ENCODE measurements around the gene ZRANB1. TPM values are rescaled to one million over a fixed set of nuclear protein-coding genes. Genes with fewer than 3 reads are reported as not detected.

The ZRANB1 gene
- total RNA-seq, 2 donors from 2014 or later, result 17.9 to 28.7 TPM

DNA sequence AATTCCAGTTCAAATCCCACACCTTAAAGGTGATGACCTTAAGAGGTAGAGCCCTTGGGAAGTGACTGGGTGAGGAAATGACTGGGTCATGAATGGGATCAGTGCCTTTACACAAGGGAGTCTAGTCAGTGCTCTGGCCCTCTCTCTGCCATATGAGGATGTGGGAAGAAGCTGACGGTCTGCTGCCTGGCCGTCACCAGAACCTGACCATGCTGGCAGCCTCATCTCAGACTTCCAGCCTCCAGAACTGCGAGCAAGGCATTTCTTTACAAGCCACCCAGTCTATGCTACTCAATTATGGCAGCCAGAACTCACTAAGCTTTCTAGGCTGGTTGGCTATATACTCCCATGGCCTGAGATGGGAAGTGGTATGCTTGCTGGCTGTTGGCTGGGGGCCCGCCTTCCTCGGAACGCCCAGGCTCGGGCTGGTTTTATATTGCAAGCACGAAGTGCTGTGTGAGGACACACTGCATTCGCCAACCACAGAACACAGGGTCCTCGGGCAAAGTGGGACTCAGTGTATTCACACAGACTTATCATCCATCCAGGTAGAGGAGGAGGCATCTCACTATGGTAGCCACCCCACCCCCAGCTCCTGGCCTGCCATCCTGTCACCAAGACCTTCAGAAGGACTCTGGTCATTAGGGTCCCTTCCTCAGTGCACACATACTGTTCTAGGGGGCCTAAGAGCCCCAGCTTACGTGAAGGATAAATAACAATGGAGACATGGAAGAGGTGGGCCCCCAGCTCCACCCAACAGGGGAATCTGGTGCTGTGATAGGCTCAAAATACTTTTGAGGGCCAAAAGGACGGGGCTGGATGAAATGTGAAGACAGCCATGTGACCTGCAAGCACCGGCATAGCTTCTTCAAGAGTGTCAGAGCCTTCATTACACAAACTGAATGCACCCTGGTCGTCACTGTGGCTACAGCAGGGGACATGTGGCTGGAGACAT, 49.0 kb downstream of the ZRANB1 start:
- Histone ChIP-seq H3K4me3 (no peak overlapping the region), H3K27ac (peak overlapping the region in 1 of 2 donors; percentile 43), H3K36me3 (peaks cover 0 to 6% of the 10 kb centered on the region in 2 donors), H3K27me3 (replicated peaks; ENCODE audit: insufficient read depth) (no peaks in the 10 kb centered on the region), H3K9me3 (no peaks in the 10 kb centered on the region), H3K4me1 (replicated peaks) (peaks cover 12% of the 10 kb centered on the region)
- TF ChIP-seq, protein P1, sequence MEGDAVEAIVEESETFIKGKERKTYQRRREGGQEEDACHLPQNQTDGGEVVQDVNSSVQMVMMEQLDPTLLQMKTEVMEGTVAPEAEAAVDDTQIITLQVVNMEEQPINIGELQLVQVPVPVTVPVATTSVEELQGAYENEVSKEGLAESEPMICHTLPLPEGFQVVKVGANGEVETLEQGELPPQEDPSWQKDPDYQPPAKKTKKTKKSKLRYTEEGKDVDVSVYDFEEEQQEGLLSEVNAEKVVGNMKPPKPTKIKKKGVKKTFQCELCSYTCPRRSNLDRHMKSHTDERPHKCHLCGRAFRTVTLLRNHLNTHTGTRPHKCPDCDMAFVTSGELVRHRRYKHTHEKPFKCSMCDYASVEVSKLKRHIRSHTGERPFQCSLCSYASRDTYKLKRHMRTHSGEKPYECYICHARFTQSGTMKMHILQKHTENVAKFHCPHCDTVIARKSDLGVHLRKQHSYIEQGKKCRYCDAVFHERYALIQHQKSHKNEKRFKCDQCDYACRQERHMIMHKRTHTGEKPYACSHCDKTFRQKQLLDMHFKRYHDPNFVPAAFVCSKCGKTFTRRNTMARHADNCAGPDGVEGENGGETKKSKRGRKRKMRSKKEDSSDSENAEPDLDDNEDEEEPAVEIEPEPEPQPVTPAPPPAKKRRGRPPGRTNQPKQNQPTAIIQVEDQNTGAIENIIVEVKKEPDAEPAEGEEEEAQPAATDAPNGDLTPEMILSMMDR (IDR thresholded peaks at IDR 0.05), result no peak
- TF ChIP-seq POLR2A (IDR thresholded peaks at IDR 0.05) (no peak), POLR2AphosphoS5 (IDR thresholded peaks at IDR 0.05) (no peak)
- intact Hi-C loops (cut with DNase I), result no loop called here
- DNase-seq (ENCODE audit: low spot score), result no peak
- 79% methylated on average over 13 of the region's 14 CpGs for WGBS

DNA sequence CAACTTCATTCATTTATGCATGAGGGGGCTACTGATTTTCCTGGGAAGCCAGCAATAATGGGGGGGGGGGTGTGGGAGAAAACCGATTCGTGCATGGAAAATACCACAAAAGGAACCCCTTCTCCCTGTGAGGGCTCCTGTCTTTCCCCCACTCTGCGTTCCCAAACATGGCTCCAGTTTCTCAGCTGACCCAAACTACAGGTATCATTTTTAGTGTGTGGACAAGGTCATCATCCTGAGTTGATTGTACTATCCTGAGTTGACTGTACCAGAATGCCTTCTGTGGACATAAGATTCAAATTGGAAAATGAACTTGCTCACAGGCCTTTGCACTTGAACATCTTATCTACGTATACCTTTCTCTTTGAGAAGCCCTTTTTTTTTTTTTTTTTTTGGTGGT, 49.9 kb downstream of the ZRANB1 start:
- no peaks in the 10 kb centered on the region for H3K27me3 ChIP-seq (replicated peaks; ENCODE audit: insufficient read depth)
- H3K36me3 ChIP-seq, result peaks cover 7 to 12% of the 10 kb centered on the region in 2 donors
- intact Hi-C loops (cut with DNase I), result loop anchor here (2.0 kb wide), 1 partner anchor 69 kb away; no protein-coding TSS in a partner anchor
- peaks cover 12% of the 10 kb centered on the region for H3K4me1 ChIP-seq (replicated peaks)
- TF ChIP-seq POLR2A (IDR thresholded peaks at IDR 0.05) (no peak), POLR2AphosphoS5 (IDR thresholded peaks at IDR 0.05) (no peak)
- TF ChIP-seq, protein P1 (IDR thresholded peaks at IDR 0.05), result no peak
- H3K9me3 ChIP-seq, result no peaks in the 10 kb centered on the region
- 91% methylated on average over 4 of the region's 4 CpGs for WGBS
- H3K27ac ChIP-seq, result peak overlapping the region in 1 of 2 donors; percentile 51
- no peak overlapping the region for H3K4me3 ChIP-seq
- DNase-seq (ENCODE audit: low spot score), result no peak

DNA sequence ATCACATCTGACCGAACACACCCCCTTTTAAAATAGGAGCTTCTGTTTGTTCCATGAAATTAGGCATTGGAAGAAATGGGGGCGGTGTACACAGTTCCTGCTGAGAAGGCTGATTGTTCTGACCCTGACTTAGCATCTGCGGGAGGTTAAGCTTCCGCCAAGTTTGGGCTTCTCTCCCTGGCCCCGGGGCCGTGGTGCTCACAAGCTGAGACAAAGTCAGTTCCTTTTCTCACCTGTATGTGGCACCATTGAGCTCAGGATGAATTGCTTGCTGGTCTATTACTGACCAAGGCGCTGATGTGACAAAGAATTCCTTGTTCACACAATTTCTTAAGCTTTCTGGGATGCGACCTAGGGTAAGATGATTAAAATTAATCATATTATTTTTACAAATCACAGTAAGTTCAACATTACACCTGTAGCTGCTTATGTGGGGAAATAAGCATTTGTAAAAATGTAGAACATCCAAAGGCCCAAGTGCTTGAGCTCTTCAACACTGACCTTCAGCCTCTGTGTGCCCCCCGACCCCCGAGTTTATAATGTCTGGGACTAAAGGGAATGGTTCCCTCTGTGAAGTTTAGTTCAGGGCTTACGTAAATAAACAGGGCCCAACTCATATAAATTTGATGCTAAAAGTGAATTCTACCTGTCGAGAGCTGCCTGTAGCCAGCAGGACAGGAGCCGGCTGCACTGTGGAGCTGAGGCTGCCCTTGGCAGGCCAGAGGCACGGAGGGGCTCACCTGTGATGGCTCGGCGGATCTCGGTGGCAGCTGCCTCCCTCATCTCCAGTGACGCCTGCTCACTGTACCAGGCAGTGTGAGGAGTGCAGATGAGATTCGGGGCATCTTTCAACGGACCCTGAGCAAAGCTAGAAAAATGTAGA, 50.8 kb downstream of the ZRANB1 start:
- peak overlapping the region; percentile 36 to 51 for H3K27ac ChIP-seq
- WGBS, result 67% methylated on average over 20 of the region's 20 CpGs
- peak; percentile 73 for DNase-seq (ENCODE audit: low spot score)
- intact Hi-C loops (cut with DNase I), result loop anchor here (2.0 kb wide), 1 partner anchor 68 kb away; no protein-coding TSS in a partner anchor
- TF ChIP-seq, protein P1 (IDR thresholded peaks at IDR 0.05), result peak; percentile 61 to 86 (median 80)
- TF ChIP-seq POLR2A (IDR thresholded peaks at IDR 0.05) (no peak), POLR2AphosphoS5 (IDR thresholded peaks at IDR 0.05) (peak; percentile 79)
- no peak overlapping the region for H3K4me3 ChIP-seq
- no peaks in the 10 kb centered on the region for H3K9me3 ChIP-seq
- H3K36me3 ChIP-seq, result peaks cover 14 to 15% of the 10 kb centered on the region in 2 donors
- no peaks in the 10 kb centered on the region for H3K27me3 ChIP-seq (replicated peaks; ENCODE audit: insufficient read depth)
- H3K4me1 ChIP-seq (replicated peaks), result peaks cover 12% of the 10 kb centered on the region

DNA sequence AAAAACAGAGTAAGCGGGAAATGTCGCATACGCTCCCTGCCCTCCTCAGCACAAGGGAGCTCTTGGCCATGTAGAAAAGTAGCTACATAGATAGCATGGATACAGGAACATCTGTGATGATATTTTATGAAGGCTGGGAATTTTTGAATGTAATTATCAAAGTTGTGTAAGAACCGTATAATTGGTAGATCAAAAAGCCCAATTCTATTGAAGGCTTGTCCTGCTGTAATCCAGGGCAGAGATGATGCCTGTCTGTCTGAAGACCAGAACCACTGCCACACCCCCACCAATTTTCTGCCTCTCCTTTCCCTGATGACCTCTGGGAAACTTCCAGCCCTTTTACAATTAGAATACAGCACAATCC, 51.4 kb downstream of the ZRANB1 start:
- intact Hi-C loops (cut with DNase I), result loop anchor here (2.0 kb wide), 1 partner anchor 67 kb away; no protein-coding TSS in a partner anchor
- TF ChIP-seq POLR2AphosphoS5 (IDR thresholded peaks at IDR 0.05), result no peak
- TF ChIP-seq, protein P1 (IDR thresholded peaks at IDR 0.05), result no peak
- TF ChIP-seq POLR2A (IDR thresholded peaks at IDR 0.05), result no peak
- Histone ChIP-seq H3K4me1 (replicated peaks) (peaks cover 12% of the 10 kb centered on the region), H3K9me3 (no peaks in the 10 kb centered on the region), H3K36me3 (peaks cover 14 to 15% of the 10 kb centered on the region in 2 donors), H3K27ac (peak overlapping the region in 1 of 2 donors; percentile 51), H3K4me3 (no peak overlapping the region), H3K27me3 (replicated peaks; ENCODE audit: insufficient read depth) (no peaks in the 10 kb centered on the region)
- DNase-seq (ENCODE audit: low spot score), result no peak
- WGBS, result 97% methylated on average over 4 of the region's 4 CpGs

All from prostate gland (tissue), 2 donors.